ENCODE data around the gene ZP4.
A peak's percentile ranks its signal among the peaks of the same experiment; 100 is the strongest.
"Not testable (repeated sequence)": the region's sequence is repeated elsewhere in the genome, so short reads cannot be mapped to it uniquely, and the experiment has no call there.

Gene ZP4

DNA sequence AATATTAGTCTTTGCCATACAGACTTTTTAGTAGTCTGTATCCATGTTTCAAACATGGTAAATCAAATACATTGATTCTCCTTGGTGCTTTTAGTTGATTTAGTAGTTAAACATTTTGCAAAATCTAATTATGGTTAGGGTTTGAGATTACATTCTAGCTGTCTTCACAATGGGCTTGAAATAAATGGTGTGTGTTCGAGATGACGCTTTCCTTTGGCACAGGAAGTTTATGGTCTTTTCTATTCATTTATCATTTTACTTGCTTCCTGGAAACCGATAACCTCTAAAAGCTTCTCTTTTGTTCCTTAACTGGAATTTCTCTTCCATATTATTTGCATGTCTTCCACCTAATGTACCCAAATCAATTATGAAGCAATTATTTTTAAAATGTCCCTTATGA lies 38.4 kb downstream of the ZP4 start:
- CTCF ChIA-PET, result interaction anchor here (3.2 kb wide), 1 partner anchor 11 kb away, joined by 34 read pairs; no protein-coding TSS in a partner anchor
- POLR2A ChIA-PET, result no interaction called here

DNA sequence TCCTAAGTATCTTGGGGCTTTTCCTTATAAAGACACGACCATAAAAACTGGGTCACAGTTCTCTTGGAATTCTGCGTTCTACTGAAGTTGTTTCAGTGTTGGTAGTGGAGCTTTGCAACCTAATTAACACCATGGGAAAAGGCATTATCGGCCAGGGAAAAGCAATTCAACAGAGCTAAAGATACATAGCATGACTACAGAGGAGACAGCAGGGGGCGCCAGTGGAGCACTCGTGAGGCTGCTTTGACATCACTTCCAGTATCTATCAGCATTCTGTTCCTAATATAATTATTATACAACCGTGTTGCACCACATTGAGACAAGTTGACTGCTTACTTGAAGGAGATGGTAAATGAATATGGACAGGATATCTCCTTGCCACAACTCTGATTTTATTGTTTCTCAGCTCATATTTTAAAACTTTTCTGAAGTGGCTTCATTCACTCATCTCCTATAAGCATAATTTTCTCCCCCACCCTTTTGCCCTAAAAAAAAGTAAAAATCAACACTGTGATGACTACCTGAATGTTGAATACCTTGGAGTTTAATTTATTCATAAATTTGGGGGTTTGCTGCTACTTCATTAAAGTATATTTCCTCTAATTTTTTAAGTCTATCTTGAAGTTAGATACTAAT lies 39.4 kb downstream of the ZP4 start:
- no peak for TF ChIP-seq NFRKB (IDR thresholded peaks at IDR 0.05)
- TF ChIP-seq CTBP1 (IDR thresholded peaks at IDR 0.05; ENCODE audit: borderline replicate concordance), result no peak
- no peak for TF ChIP-seq TARDBP (IDR thresholded peaks at IDR 0.05)
- TF ChIP-seq FOXA1 (IDR thresholded peaks at IDR 0.05), result no peak
- TF ChIP-seq L3MBTL2 (conservative IDR thresholded peaks at IDR 0.05), result no peak
- no peak for TF ChIP-seq FOXM1 (IDR thresholded peaks at IDR 0.05; ENCODE audit: borderline replicate concordance)
- TF ChIP-seq FOXK2 (IDR thresholded peaks at IDR 0.05), result no peak
- TF ChIP-seq BHLHE40 (IDR thresholded peaks at IDR 0.05; ENCODE audit: borderline replicate concordance), result no peak
- TF ChIP-seq SUZ12 (IDR thresholded peaks at IDR 0.05), result no peak
- TF ChIP-seq, protein P1, sequence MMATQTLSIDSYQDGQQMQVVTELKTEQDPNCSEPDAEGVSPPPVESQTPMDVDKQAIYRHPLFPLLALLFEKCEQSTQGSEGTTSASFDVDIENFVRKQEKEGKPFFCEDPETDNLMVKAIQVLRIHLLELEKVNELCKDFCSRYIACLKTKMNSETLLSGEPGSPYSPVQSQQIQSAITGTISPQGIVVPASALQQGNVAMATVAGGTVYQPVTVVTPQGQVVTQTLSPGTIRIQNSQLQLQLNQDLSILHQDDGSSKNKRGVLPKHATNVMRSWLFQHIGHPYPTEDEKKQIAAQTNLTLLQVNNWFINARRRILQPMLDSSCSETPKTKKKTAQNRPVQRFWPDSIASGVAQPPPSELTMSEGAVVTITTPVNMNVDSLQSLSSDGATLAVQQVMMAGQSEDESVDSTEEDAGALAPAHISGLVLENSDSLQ (IDR thresholded peaks at IDR 0.05), result no peak
- TF ChIP-seq ELF4 (IDR thresholded peaks at IDR 0.05), result no peak
- no peak for TF ChIP-seq HDGF (IDR thresholded peaks at IDR 0.05; ENCODE audit: borderline replicate concordance)
- TF ChIP-seq SP1 (IDR thresholded peaks at IDR 0.05), result no peak
- no peak for TF ChIP-seq ARNT (IDR thresholded peaks at IDR 0.05)
- TF ChIP-seq LEF1 (IDR thresholded peaks at IDR 0.05; ENCODE audit: borderline replicate concordance), result no peak
- TF ChIP-seq ZNF384 (IDR thresholded peaks at IDR 0.05), result no peak
- ChIA-PET POLR2A (no interaction called here), CTCF (interaction anchor here (0.5 to 3.2 kb wide), 16 partner anchors 9 to 1742 kb away, joined by 3 to 34 read pairs (median 4); no protein-coding TSS in a partner anchor)
- DNase-seq (ENCODE audit: extremely low spot score), result peak; percentile 73

More for the DNA sequence above, 38.4 kb downstream of the ZP4 start:
- no peak for DNase-seq (ENCODE audit: extremely low spot score)
- TF ChIP-seq FOXA1 (IDR thresholded peaks at IDR 0.05), result no peak
- no peak for TF ChIP-seq ZNF384 (IDR thresholded peaks at IDR 0.05)
- no peak for TF ChIP-seq NFRKB (IDR thresholded peaks at IDR 0.05)
- TF ChIP-seq ARNT (IDR thresholded peaks at IDR 0.05), result no peak
- TF ChIP-seq BHLHE40 (IDR thresholded peaks at IDR 0.05; ENCODE audit: borderline replicate concordance), result no peak
- TF ChIP-seq FOXK2 (IDR thresholded peaks at IDR 0.05), result no peak
- no peak for TF ChIP-seq HDGF (IDR thresholded peaks at IDR 0.05; ENCODE audit: borderline replicate concordance)
- no peak for TF ChIP-seq TARDBP (IDR thresholded peaks at IDR 0.05)
- TF ChIP-seq, protein P1 (IDR thresholded peaks at IDR 0.05), result no peak
- TF ChIP-seq ELF4 (IDR thresholded peaks at IDR 0.05), result no peak
- TF ChIP-seq SUZ12 (IDR thresholded peaks at IDR 0.05), result no peak
- TF ChIP-seq LEF1 (IDR thresholded peaks at IDR 0.05; ENCODE audit: borderline replicate concordance), result no peak
- TF ChIP-seq FOXM1 (IDR thresholded peaks at IDR 0.05; ENCODE audit: borderline replicate concordance), result no peak

DNA sequence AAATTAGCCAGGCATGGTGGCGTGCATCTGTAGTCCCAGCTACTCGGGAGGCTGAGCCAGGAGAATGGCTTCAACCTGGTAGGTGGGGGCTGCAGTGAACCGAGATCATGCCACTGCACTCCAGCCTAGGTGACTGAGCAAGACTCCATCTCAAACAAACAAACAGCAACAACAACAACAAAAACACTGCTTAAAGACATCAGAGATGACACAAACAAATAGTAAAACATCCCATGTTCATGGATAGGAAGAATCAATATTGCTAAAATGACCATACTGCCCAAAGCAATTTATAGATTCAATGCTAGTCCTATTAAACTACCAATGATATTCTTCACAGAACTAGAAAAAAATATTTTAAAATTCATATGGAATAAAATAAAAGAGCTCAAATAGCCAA lies 47.2 kb downstream of the ZP4 start:
- DNase-seq (ENCODE audit: extremely low spot score); POLR2A ChIA-PET: not testable (repeated sequence)
- CTCF ChIA-PET, result interaction anchor here (0.6 kb wide), 1 partner anchor 939 kb away, joined by 3 read pairs; no protein-coding TSS in a partner anchor

DNA sequence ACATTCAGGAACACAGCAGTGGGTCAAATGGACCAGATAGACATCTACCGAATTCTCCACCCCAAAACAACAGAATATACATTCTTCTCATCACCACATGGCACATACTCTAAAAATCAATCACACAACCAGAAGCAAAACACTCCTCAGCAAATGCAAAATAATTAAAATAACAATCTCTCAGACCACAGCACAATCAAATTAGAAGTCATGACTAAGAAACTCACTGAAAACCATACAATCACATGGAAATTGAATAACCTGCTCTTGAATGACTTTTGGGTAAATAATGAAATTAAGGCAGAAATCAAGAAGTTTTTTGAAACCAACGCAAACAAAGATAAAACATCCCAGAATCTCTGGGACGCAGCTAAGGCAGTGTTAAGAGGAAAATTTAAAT lies 49.2 kb downstream of the ZP4 start:
- TF ChIP-seq ZNF384 (IDR thresholded peaks at IDR 0.05) (no peak), SUZ12 (IDR thresholded peaks at IDR 0.05) (no peak), ARNT (IDR thresholded peaks at IDR 0.05) (no peak), HDGF (IDR thresholded peaks at IDR 0.05; ENCODE audit: borderline replicate concordance) (no peak), TARDBP (IDR thresholded peaks at IDR 0.05) (no peak), FOXK2 (IDR thresholded peaks at IDR 0.05) (no peak), NFRKB (IDR thresholded peaks at IDR 0.05) (no peak), LEF1 (IDR thresholded peaks at IDR 0.05; ENCODE audit: borderline replicate concordance) (no peak), FOXA1 (IDR thresholded peaks at IDR 0.05) (no peak), SP1 (IDR thresholded peaks at IDR 0.05) (no peak), FOXM1 (IDR thresholded peaks at IDR 0.05; ENCODE audit: borderline replicate concordance) (no peak), CTBP1 (IDR thresholded peaks at IDR 0.05; ENCODE audit: borderline replicate concordance) (no peak)
- TF ChIP-seq, protein P1 (IDR thresholded peaks at IDR 0.05), result no peak
- CTCF ChIA-PET, result no interaction called here
- DNase-seq (ENCODE audit: extremely low spot score), result no peak
- POLR2A ChIA-PET, result no interaction called here

DNA sequence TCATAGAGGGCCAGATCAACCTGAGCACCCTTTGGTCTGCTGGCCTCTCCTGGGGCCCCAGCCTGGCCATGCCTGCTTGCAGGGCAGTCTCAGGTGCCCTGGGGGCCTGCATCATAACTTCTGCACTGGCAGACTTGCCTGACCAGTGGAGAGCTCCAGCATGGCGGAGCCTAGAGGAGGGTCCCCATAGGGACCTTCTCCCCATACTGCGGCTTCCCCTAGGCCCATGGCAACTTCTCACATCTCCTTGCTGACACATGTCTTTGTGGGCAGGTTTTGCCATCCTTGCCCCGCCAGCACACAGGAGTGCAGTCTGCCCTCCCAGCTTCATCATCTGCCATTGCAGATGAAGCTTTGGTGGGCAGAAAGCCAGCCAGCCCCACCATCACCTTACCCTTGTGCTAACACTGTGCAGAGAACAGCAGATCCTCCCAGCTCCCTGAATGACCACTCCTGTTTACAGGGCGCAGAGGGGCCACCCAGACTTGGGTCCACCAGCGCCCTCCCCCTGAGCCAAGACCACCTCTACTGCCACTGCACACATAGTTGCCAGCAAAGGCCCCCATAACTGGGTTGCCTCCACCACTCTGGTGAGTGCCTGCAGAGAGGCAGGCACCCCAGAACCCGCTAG lies 51.7 kb downstream of the ZP4 start:
- no peak for DNase-seq (ENCODE audit: extremely low spot score)
- ChIA-PET CTCF (no interaction called here), POLR2A (no interaction called here)
- no peak for TF ChIP-seq FOXA1 (IDR thresholded peaks at IDR 0.05)
- no peak for TF ChIP-seq NFRKB (IDR thresholded peaks at IDR 0.05)
- TF ChIP-seq FOXM1 (IDR thresholded peaks at IDR 0.05; ENCODE audit: borderline replicate concordance), result no peak
- no peak for TF ChIP-seq LEF1 (IDR thresholded peaks at IDR 0.05; ENCODE audit: borderline replicate concordance)
- TF ChIP-seq ZNF384 (IDR thresholded peaks at IDR 0.05), result no peak
- TF ChIP-seq L3MBTL2 (conservative IDR thresholded peaks at IDR 0.05), result no peak
- no peak for TF ChIP-seq CTBP1 (IDR thresholded peaks at IDR 0.05; ENCODE audit: borderline replicate concordance)
- TF ChIP-seq HDGF (IDR thresholded peaks at IDR 0.05; ENCODE audit: borderline replicate concordance), result no peak
- no peak for TF ChIP-seq SUZ12 (IDR thresholded peaks at IDR 0.05)
- no peak for TF ChIP-seq FOXK2 (IDR thresholded peaks at IDR 0.05)

DNA sequence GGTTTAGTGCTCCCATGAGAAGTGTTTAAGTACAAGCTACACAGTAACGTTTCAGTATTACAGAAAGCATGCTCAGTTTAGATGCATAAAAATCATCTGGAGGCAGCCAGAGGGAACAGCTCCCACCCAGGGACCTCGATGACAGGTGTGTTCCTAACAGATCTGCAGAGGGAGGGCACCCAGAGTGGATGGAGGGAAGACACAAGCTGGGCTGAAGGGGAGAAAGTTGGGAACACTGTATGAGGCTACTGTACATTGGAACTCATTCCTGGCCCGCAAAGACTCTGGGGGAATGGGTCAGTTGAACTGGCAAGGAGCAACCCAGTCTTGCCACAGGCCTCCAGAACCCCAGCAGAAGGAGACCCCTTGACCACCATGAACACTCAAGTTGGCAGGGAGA lies 52.4 kb downstream of the ZP4 start:
- no peak for TF ChIP-seq BHLHE40 (IDR thresholded peaks at IDR 0.05; ENCODE audit: borderline replicate concordance)
- no peak for TF ChIP-seq L3MBTL2 (conservative IDR thresholded peaks at IDR 0.05)
- TF ChIP-seq FOXK2 (IDR thresholded peaks at IDR 0.05), result no peak
- no peak for DNase-seq (ENCODE audit: extremely low spot score)
- POLR2A ChIA-PET, result no interaction called here
- CTCF ChIA-PET, result no interaction called here

Data from HEK293T (cell line).